Transverse colon (tissue), 4 donors: ENCODE results near the gene TRPM2. TPM values are rescaled to one million over a fixed set of nuclear protein-coding genes. Genes with fewer than 3 reads are reported as not detected.

ENCODE experiments used
- DNase-seq: peaks from one replicate; pipeline ENCODE4 v3.0.0-alpha.2; 2019
- H3K27ac ChIP-seq, 4 donors: fragments of 200-600 bp; sonication (generic); 2 replicates each; pipeline ENCODE4 v1.5.1; 2016 to 2018; ENCODE audit warnings: inconsistent platforms in 4 of 4
- H3K27me3 ChIP-seq: fragments of 200-600 bp; sonication (generic); 2 replicates; pipeline ENCODE4 v1.5.1; 2017; ENCODE audit warnings: inconsistent platforms
- H3K36me3 ChIP-seq, 4 donors: fragments of 200-600 bp; sonication (generic); 2 replicates each; pipeline ENCODE4 v1.5.1; 2017 to 2019; ENCODE audit warnings: inconsistent platforms in 4 of 4
- H3K4me1 ChIP-seq, 4 donors: fragments of 200-600 bp; sonication (generic); 2 replicates each; pipeline ENCODE4 v1.5.1; 2017 to 2020; ENCODE audit warnings: inconsistent platforms in 4 of 4
- H3K4me3 ChIP-seq, 4 donors: fragments of 200-600 bp; sonication (generic); 1 replicate in 1 of 4; 2 replicates in 3 of 4; pipeline versions ENCODE4 v1.5.1 to v1.6.1; 2017 to 2019; ENCODE audit warnings: inconsistent platforms in 4 of 4
- H3K9me3 ChIP-seq, 2 donors: fragments of 200-600 bp; sonication (generic); 2 replicates each; pipeline ENCODE4 v1.5.1; 2017 to 2019; ENCODE audit warnings: inconsistent platforms in 2 of 2
- CTCF ChIP-seq, 5 experiments: fragments of 200-600 bp in 3 of 5; fragments of 450-650 bp in 2 of 5; sonication (generic) in 3 of 5; IDR thresholded peaks; 1 replicate in 2 of 5; 2 replicates in 3 of 5; pipeline ENCODE4 v1.5.1; 2016 to 2017; ENCODE audit warnings: antibody characterized with exemption in 5 of 5, inconsistent platforms in 3 of 5, mild to moderate bottlenecking in 2 of 5, moderate library complexity in 1 of 5
- EP300 ChIP-seq: sonication (generic); formaldehyde crosslinking; IDR thresholded peaks from one replicate; pipeline ENCODE4 v1.6.1; 2017; ENCODE audit warnings: antibody characterized with exemption, low read depth
- POLR2A ChIP-seq: fragments of 450-650 bp; IDR thresholded peaks from one replicate; pipeline ENCODE4 v1.6.1; 2016; ENCODE audit warnings: antibody characterized with exemption, mild to moderate bottlenecking, moderate library complexity
- POLR2AphosphoS5 ChIP-seq, 3 donors: sonication (generic); formaldehyde crosslinking; IDR thresholded peaks; one replicate each; pipeline ENCODE4 v1.6.1; 2016; ENCODE audit warnings: antibody characterized with exemption in 3 of 3
- WGBS, 2 donors: methylation state at CpG; one replicate each; pipeline ENCODE4 v1.1.5; 2018; ENCODE audit warnings: low coverage in 1 of 2; 5-methylcytosine and 5-hydroxymethylcytosine counted together
- in situ Hi-C, 4 donors: fragments of 200-750 bp; cut with MboI; loops; one replicate each; pipeline versions ENCODE4 v1.15.0 to v1.15.1; 2017; ENCODE audit warnings: low sequenced_read_pairs in 3 of 4, low pct_ligation_motif_present in 1 of 4, low pct_unique_long_range_greater_than_20kb in 1 of 4
- intact Hi-C: fragments of 100-400 bp; cut with DNase I; formaldehyde crosslinking; loops from one replicate; pipeline ENCODE4 v1.15.1; 2023; ENCODE audit warnings: low total_unique reads
- total RNA-seq, 4 donors: library from RNA; depleted of rRNA; stranded (reverse); fragments of >200 nt; gene quantifications; one replicate each; pipeline ENCODE4 v1.1.0, GENCODE V29; 2016

The TRPM2 gene
- total RNA-seq, 4 donors from 2014 or later, result 2.3 to 2.9 (median 2.6) TPM; not detected in 1

GRCh38 chr21:44325386-44326271 is 27.8 kb upstream of the TRPM2 start:
- Histone ChIP-seq H3K36me3 (peaks cover 0 to 23% (median 0%) of the 10 kb centered on the region in 4 donors), H3K27ac (no peak overlapping the region), H3K27me3 (no peaks in the 10 kb centered on the region), H3K9me3 (no peaks in the 10 kb centered on the region), H3K4me3 (no peak overlapping the region), H3K4me1 (no peaks in the 10 kb centered on the region)
- DNase-seq, result no peak
- no peak for TF ChIP-seq EP300
- TF ChIP-seq POLR2AphosphoS5 (IDR thresholded peaks at IDR 0.05), result no peak
- no peak for TF ChIP-seq CTCF (IDR thresholded peaks at IDR 0.05)
- no peak for TF ChIP-seq POLR2A
- intact Hi-C loops, result no loop called here
- in situ Hi-C loops, result no loop called here
- 92% methylated on average over 37 of the region's 44 CpGs; no CpG with 5 or more reads in 1 of the 2 donors for WGBS, 2 donors

DNA sequence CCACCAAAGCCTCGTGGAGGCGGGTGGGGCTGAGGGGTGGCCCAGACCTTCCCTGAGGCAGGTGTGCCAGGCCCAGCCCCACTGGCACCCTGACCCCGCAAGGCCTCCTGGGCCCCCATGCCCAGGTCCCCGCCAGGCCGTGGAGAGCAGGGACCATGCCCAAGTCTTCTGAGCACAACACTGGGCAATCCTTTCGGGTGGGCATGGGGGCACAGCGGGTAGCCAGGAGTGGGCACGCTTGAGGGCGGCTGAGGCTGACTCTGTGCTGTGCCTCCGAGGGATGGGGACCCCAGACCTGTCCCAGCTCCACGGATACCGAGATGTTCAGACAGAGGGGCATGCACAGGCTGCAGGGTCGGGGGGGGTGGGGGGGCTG is 27.2 kb upstream of the TRPM2 start:
- H3K4me3 ChIP-seq, result no peak overlapping the region
- 97% methylated on average over 10 of the region's 13 CpGs; no CpG with 5 or more reads in 1 of the 2 donors for WGBS, 2 donors
- H3K27ac ChIP-seq, result no peak overlapping the region
- in situ Hi-C loops, result no loop called here
- no peaks in the 10 kb centered on the region for H3K4me1 ChIP-seq
- H3K27me3 ChIP-seq, result no peaks in the 10 kb centered on the region
- intact Hi-C loops, result no loop called here
- peaks cover 0 to 23% (median 0%) of the 10 kb centered on the region in 4 donors for H3K36me3 ChIP-seq
- DNase-seq, result no peak
- H3K9me3 ChIP-seq, result no peaks in the 10 kb centered on the region
- TF ChIP-seq CTCF (IDR thresholded peaks at IDR 0.05) (no peak), EP300 (no peak), POLR2A (no peak), POLR2AphosphoS5 (IDR thresholded peaks at IDR 0.05) (no peak)

DNA sequence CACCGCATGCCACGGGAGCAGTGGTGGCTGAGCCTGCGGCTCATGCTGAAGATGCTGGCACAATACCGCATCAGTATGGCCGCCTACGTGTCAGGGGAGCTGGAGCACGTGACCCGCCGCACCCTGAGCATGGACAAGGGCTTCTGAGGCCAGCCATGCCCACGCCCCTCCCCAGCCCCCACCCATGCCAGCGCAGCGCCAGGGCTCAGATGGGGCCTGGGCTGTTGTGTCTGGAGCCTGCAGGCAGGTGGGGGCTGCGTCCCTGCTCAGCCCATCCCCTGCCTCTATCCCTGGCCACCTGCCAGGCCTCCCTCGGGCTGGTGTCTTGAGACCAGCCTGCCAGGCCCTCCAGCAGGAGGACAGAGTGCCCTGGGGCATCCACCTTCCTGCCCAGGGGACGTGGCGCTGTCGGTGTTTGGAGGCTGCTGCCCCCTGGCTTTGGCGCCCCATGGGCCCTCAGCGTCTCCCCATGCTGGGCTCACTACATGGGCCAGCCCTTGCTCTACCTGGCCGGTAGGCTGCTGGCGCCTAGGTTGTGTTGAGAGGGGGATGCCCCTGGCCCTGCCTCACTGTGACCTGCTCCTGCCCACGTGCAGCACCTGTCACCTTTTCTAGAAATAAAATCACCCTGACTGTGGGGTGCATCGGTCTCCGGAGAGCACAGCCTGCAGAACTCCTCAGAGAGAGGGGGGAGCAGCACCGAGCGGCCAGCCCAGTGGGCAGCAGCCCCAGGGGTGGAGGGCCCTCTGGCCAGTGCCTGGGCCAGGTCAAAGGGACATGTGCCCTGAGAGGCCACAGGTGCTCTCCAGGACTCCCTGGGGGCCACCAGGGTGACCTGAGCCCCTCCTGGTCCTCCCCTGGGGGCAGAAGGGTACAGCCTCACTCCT is 26.5 kb upstream of the TRPM2 start:
- H3K4me3 ChIP-seq, result no peak overlapping the region
- intact Hi-C loops (no loop called here), in situ Hi-C loops (no loop called here)
- H3K4me1 ChIP-seq, result no peaks in the 10 kb centered on the region
- 89% methylated on average over 22 of the region's 26 CpGs; no CpG with 5 or more reads in 1 of the 2 donors for WGBS, 2 donors
- no peak for TF ChIP-seq CTCF (IDR thresholded peaks at IDR 0.05)
- TF ChIP-seq POLR2A, result no peak
- no peak for TF ChIP-seq POLR2AphosphoS5 (IDR thresholded peaks at IDR 0.05)
- TF ChIP-seq EP300, result no peak
- H3K27ac ChIP-seq, result no peak overlapping the region
- H3K27me3 ChIP-seq, result no peaks in the 10 kb centered on the region
- peaks cover 0 to 21% (median 0%) of the 10 kb centered on the region in 4 donors for H3K36me3 ChIP-seq
- no peak for DNase-seq
- no peaks in the 10 kb centered on the region for H3K9me3 ChIP-seq

GRCh38 chr21:44327603-44327974 is 25.8 kb upstream of the TRPM2 start:
- Histone ChIP-seq H3K4me1 (no peaks in the 10 kb centered on the region), H3K36me3 (peaks cover 0 to 15% (median 0%) of the 10 kb centered on the region in 4 donors), H3K27me3 (no peaks in the 10 kb centered on the region), H3K4me3 (no peak overlapping the region), H3K9me3 (no peaks in the 10 kb centered on the region), H3K27ac (no peak overlapping the region)
- WGBS, 2 donors, result 70 to 85% methylated on average over 2 to 11 of the region's 11 CpGs
- TF ChIP-seq CTCF (IDR thresholded peaks at IDR 0.05) (no peak), POLR2AphosphoS5 (IDR thresholded peaks at IDR 0.05) (peak in 1 of 3 donors; percentile 17)
- intact Hi-C loops (no loop called here), in situ Hi-C loops (no loop called here)
- no peak for DNase-seq
